HG03460 (cell line): ENCODE measurements around the gene EFCAB12.
"Not testable (repeated sequence)": the region's sequence is repeated elsewhere in the genome, so short reads cannot be mapped to it uniquely, and the experiment has no call there.

ENCODE experiments used
- ATAC-seq: cut with Tn5 transposase; IDR thresholded peaks from one replicate; pipeline ENCODE4 v1.9.1; 2021; ENCODE audit not compliant: unreplicated experiment

Gene EFCAB12

GRCh38 chr3:129421988-129422745 lies 6.3 kb downstream of the EFCAB12 start:
- no peak for ATAC-seq

GRCh38 chr3:129421236-129421883 lies 7.1 kb downstream of the EFCAB12 start:
- ATAC-seq: no peak

GRCh38 chr3:129419476-129419875 lies 9.0 kb downstream of the EFCAB12 start:
- no peak for ATAC-seq

- no peak for ATAC-seq
Measured at GRCh38 chr3:129418041-129418973, 10.1 kb downstream of the EFCAB12 start.

- no peak for ATAC-seq
Measured at GRCh38 chr3:129417326-129417725, 11.1 kb downstream of the EFCAB12 start.

GRCh38 chr3:129416415-129416814 lies 12.0 kb downstream of the EFCAB12 start:
- no peak for ATAC-seq

- no peak for ATAC-seq
Measured at GRCh38 chr3:129415830-129416229, 12.6 kb downstream of the EFCAB12 start.

- no peak for ATAC-seq
Measured at GRCh38 chr3:129415378-129415777, 13.1 kb downstream of the EFCAB12 start.

- peak; percentile 75 for ATAC-seq
Measured at GRCh38 chr3:129413687-129414506, 14.5 kb downstream of the EFCAB12 start.

- ATAC-seq: not testable (repeated sequence)
Measured at GRCh38 chr3:129413238-129413637, 15.2 kb downstream of the EFCAB12 start.

- ATAC-seq: no peak
Measured at GRCh38 chr3:129412542-129413198, 15.8 kb downstream of the EFCAB12 start.

- no peak for ATAC-seq
Measured at GRCh38 chr3:129410971-129411370, 17.5 kb downstream of the EFCAB12 start.

GRCh38 chr3:129409541-129409940 lies 18.9 kb downstream of the EFCAB12 start:
- ATAC-seq: no peak

GRCh38 chr3:129404610-129405009 lies 23.8 kb downstream of the EFCAB12 start:
- ATAC-seq: no peak

GRCh38 chr3:129404130-129404529 lies 24.3 kb downstream of the EFCAB12 start:
- ATAC-seq: no peak

- no peak for ATAC-seq
Measured at GRCh38 chr3:129403450-129403849, 25.0 kb downstream of the EFCAB12 start.

GRCh38 chr3:129402616-129403015 lies 25.8 kb downstream of the EFCAB12 start:
- no peak for ATAC-seq

- ATAC-seq: no peak
Measured at GRCh38 chr3:129402210-129402609, 26.2 kb downstream of the EFCAB12 start.

- ATAC-seq: peak; percentile 14
Measured at GRCh38 chr3:129399895-129400357, 28.5 kb downstream of the EFCAB12 start.
